Caco-2 (cell line): ENCODE data around the gene ATP1A2. TPM values are rescaled to one million over a fixed set of nuclear protein-coding genes. Genes with fewer than 3 reads are reported as not detected.

Source experiments
- BruUV-seq: library from RNA; stranded (reverse); fragments of 400-500 nt; replicated peaks from 2 replicates; lab custom pipeline; 2021; lab: Mats Ljungman, UMichigan
- CTCF ChIA-PET: fragments of 300-600 bp; sonication (Branson Sonifier 250); formaldehyde crosslinking; loops from one replicate; lab custom pipeline; 2022; ENCODE audit warnings: antibody characterized with exemption; lab: Charles Lee
- POLR2A ChIA-PET: fragments of 300-600 bp; sonication (Branson Sonifier 250); formaldehyde crosslinking; loops from one replicate; lab custom pipeline; 2022; ENCODE audit warnings: antibody characterized with exemption; lab: Charles Lee
- DNase-seq, 2 experiments: peaks; one replicate each; pipeline versions ENCODE4 v3.0.0 to v3.0.0-alpha.2; 2020 to 2022
- H3K27me3 ChIP-seq: replicated peaks from 2 replicates; pipeline ENCODE4 v1.6.0; 2011; ENCODE audit warnings: low read length; ENCODE audit not compliant: control insufficient read depth, insufficient read depth
- H3K36me3 ChIP-seq: 2 replicates; pipeline ENCODE4 v1.5.1; 2011; ENCODE audit warnings: low read length; ENCODE audit not compliant: control insufficient read depth, insufficient read depth
- H3K4me1 ChIP-seq: fragments of 250-450 bp; sonication (Bioruptor Pico); 2 replicates; pipeline ENCODE4 v1.5.1; 2020; ENCODE audit warnings: mild to moderate bottlenecking
- H3K4me3 ChIP-seq: 2 replicates; pipeline ENCODE4 v1.5.1; 2011; ENCODE audit warnings: low read depth, mild to moderate bottlenecking, control low read depth, low read length
- H3K9me3 ChIP-seq: fragments of 250-450 bp; sonication (Bioruptor Pico); 2 replicates; pipeline ENCODE4 v1.5.1; 2020; ENCODE audit warnings: mild to moderate bottlenecking, moderate library complexity
- H3K27ac Mint-ChIP-seq: one replicate; pipeline ENCODE4 v1.8.0; 2022; ENCODE audit warnings: mixed read lengths; ENCODE audit not compliant: unreplicated experiment
- H3K27me3 Mint-ChIP-seq: one replicate; pipeline ENCODE4 v1.8.0; 2022; ENCODE audit warnings: mixed read lengths; ENCODE audit not compliant: insufficient read depth, unreplicated experiment
- H3K36me3 Mint-ChIP-seq: one replicate; pipeline ENCODE4 v1.8.0; 2022; ENCODE audit warnings: mild to moderate bottlenecking, mixed read lengths; ENCODE audit not compliant: insufficient read depth, unreplicated experiment
- H3K4me1 Mint-ChIP-seq: one replicate; pipeline ENCODE4 v1.8.0; 2022; ENCODE audit warnings: low read depth, mixed read lengths; ENCODE audit not compliant: unreplicated experiment
- H3K4me3 Mint-ChIP-seq: one replicate; pipeline ENCODE4 v1.8.0; 2022; ENCODE audit warnings: mild to moderate bottlenecking, moderate library complexity, mixed read lengths; ENCODE audit not compliant: unreplicated experiment
- H3K9me3 Mint-ChIP-seq: one replicate; pipeline ENCODE4 v1.8.0; 2022; ENCODE audit warnings: mixed read lengths; ENCODE audit not compliant: unreplicated experiment
- CTCF ChIP-seq, 2 experiments: fragments of 200-600 bp in 1 of 2; IDR thresholded peaks; 1 replicate in 1 of 2; 2 replicates in 1 of 2; pipeline versions ENCODE4 v1.5.1 to v1.8.0; 2011 to 2022; ENCODE audit warnings: antibody characterized with exemption in 1 of 2, control low read depth in 1 of 2, inconsistent platforms in 1 of 2, low read depth in 1 of 2, low read length in 1 of 2, mild to moderate bottlenecking in 1 of 2, moderate library complexity in 1 of 2; ENCODE audit not compliant: insufficient read depth in 1 of 2, severe bottlenecking in 1 of 2, unreplicated experiment in 1 of 2
- intact Hi-C: fragments of 100-400 bp; cut with micrococcal nuclease; formaldehyde crosslinking; loops from one replicate; pipeline ENCODE4 v1.10.0; 2022; ENCODE audit not compliant: unreplicated experiment
- total RNA-seq: library from RNA; stranded (reverse); gene quantifications from 2 replicates; pipeline ENCODE4 v1.2.3, GENCODE V29; 2022

ATP1A2 gene
- total RNA-seq, 1 experiment from 2014 or later = 0.36 TPM

GRCh38 chr1:160076295-160076694 is 39.3 kb upstream of the ATP1A2 start:
- intact Hi-C loops = loop anchor here (5.0 kb wide), 1 partner anchor 44 kb away; the partner anchor contains the start of gene PIGM
- ChIA-PET POLR2A (no interaction called here), CTCF (no interaction called here)
- BruUV-seq = no TSS peak
- no peaks in the 10 kb centered on the region for H3K9me3 Mint-ChIP-seq
- no peaks in the 10 kb centered on the region for H3K36me3 ChIP-seq
- no peaks in the 10 kb centered on the region for H3K4me1 ChIP-seq
- no peaks in the 10 kb centered on the region for H3K9me3 ChIP-seq
- no peaks in the 10 kb centered on the region for H3K27me3 ChIP-seq
- no peak for TF ChIP-seq CTCF (IDR thresholded peaks at IDR 0.05; ENCODE audit: insufficient read depth in 1 of 2, low read depth in 1 of 2, low read length in 1 of 2, severe bottlenecking in 1 of 2, unreplicated experiment in 1 of 2)
- no peaks in the 10 kb centered on the region for H3K36me3 Mint-ChIP-seq
- no peak overlapping the region for H3K4me3 ChIP-seq
- H3K4me3 Mint-ChIP-seq = no peak overlapping the region
- DNase-seq = no peak
- H3K27ac Mint-ChIP-seq = no peak overlapping the region
- no peaks in the 10 kb centered on the region for H3K4me1 Mint-ChIP-seq
- H3K27me3 Mint-ChIP-seq = peaks cover 22% of the 10 kb centered on the region

- no TSS peak for BruUV-seq
- H3K4me1 ChIP-seq = no peaks in the 10 kb centered on the region
- ChIA-PET CTCF (interaction anchor here (0.6 to 2.0 kb wide), 5 partner anchors 19 to 48 kb away, joined by 4 to 16 read pairs (median 10); partner anchors contain the start of gene IGSF8), POLR2A (interaction anchor here (0.6 kb wide), 1 partner anchor 10 kb away, joined by 4 read pairs; no protein-coding TSS in a partner anchor)
- H3K4me3 ChIP-seq = no peak overlapping the region
- Mint-ChIP-seq H3K4me3 (no peak overlapping the region), H3K36me3 (no peaks in the 10 kb centered on the region), H3K27me3 (peaks cover 17% of the 10 kb centered on the region), H3K9me3 (no peaks in the 10 kb centered on the region), H3K27ac (no peak overlapping the region), H3K4me1 (no peaks in the 10 kb centered on the region)
- no peak for DNase-seq
- no peak for TF ChIP-seq CTCF (IDR thresholded peaks at IDR 0.05; ENCODE audit: insufficient read depth in 1 of 2, low read depth in 1 of 2, low read length in 1 of 2, severe bottlenecking in 1 of 2, unreplicated experiment in 1 of 2)
- no peaks in the 10 kb centered on the region for H3K36me3 ChIP-seq
- intact Hi-C loops = loop anchor here (5.0 kb wide), 1 partner anchor 45 kb away; the partner anchor contains the start of gene PIGM
- H3K9me3 ChIP-seq = no peaks in the 10 kb centered on the region
- no peaks in the 10 kb centered on the region for H3K27me3 ChIP-seq
Measured at GRCh38 chr1:160077486-160077885, 38.1 kb upstream of the ATP1A2 start.

- Histone ChIP-seq H3K4me3 (no peak overlapping the region), H3K36me3 (no peaks in the 10 kb centered on the region), H3K27me3 (no peaks in the 10 kb centered on the region), H3K9me3 (no peaks in the 10 kb centered on the region), H3K4me1 (no peaks in the 10 kb centered on the region)
- H3K27ac Mint-ChIP-seq = no peak overlapping the region
- no peak overlapping the region for H3K4me3 Mint-ChIP-seq
- H3K27me3 Mint-ChIP-seq = peaks cover 14% of the 10 kb centered on the region
- TF ChIP-seq CTCF (IDR thresholded peaks at IDR 0.05; ENCODE audit: insufficient read depth in 1 of 2, low read depth in 1 of 2, low read length in 1 of 2, severe bottlenecking in 1 of 2, unreplicated experiment in 1 of 2) = peak; percentile 74 to 87
- ChIA-PET CTCF (interaction anchor here (0.6 to 2.0 kb wide), 12 partner anchors 9 to 206 kb away, joined by 3 to 16 read pairs (median 3); partner anchors contain the start of genes IGSF8, KCNJ10, PEX19 and PIGM), POLR2A (no interaction called here)
- no TSS peak for BruUV-seq
- H3K36me3 Mint-ChIP-seq = no peaks in the 10 kb centered on the region
- no peaks in the 10 kb centered on the region for H3K9me3 Mint-ChIP-seq
- intact Hi-C loops = loop anchor here (1.0 to 5.0 kb wide), 3 partner anchors 17 to 46 kb away; partner anchors contain the start of gene PIGM
- no peaks in the 10 kb centered on the region for H3K4me1 Mint-ChIP-seq
- peak; percentile 64 to 74 for DNase-seq
Measured at GRCh38 chr1:160078512-160079195, 36.9 kb upstream of the ATP1A2 start.
